Measurements from ENCODE around the gene CPHXL2. TPM values are rescaled to one million over a fixed set of nuclear protein-coding genes. Genes with fewer than 3 reads are reported as not detected.

The CPHXL2 gene
- total and polyA plus RNA-seq, 2 donors: not detected

GRCh38 chr16:75695708-75696107 lies 18.9 kb upstream of the CPHXL2 start:
- WGBS: 92% methylated on average over 6 of the region's 6 CpGs
- no peak overlapping the region for H3K4me3 ChIP-seq (ENCODE audit: low read length in 2 of 2)
- no peak for DNase-seq (ENCODE audit: low read depth in 6 of 9, low spot score in 9 of 9)
- no peak overlapping the region for H3K27ac ChIP-seq (ENCODE audit: low read depth in 1 of 2, low read length in 1 of 2)
- H3K36me3 ChIP-seq (ENCODE audit: control insufficient read depth in 2 of 2, insufficient read depth in 2 of 2, low read length in 1 of 2): no peaks in the 10 kb centered on the region
- no peaks in the 10 kb centered on the region for H3K9me3 ChIP-seq (ENCODE audit: control insufficient read depth in 2 of 2, insufficient read depth in 1 of 2, low read length in 1 of 2)
- no peaks in the 10 kb centered on the region for H3K4me1 ChIP-seq (ENCODE audit: control insufficient read depth in 2 of 2, insufficient read depth in 2 of 2, low read length in 2 of 2)
- no peaks in the 10 kb centered on the region for H3K27me3 ChIP-seq (ENCODE audit: control insufficient read depth in 2 of 2, insufficient read depth in 1 of 2, low read length in 1 of 2)

DNA sequence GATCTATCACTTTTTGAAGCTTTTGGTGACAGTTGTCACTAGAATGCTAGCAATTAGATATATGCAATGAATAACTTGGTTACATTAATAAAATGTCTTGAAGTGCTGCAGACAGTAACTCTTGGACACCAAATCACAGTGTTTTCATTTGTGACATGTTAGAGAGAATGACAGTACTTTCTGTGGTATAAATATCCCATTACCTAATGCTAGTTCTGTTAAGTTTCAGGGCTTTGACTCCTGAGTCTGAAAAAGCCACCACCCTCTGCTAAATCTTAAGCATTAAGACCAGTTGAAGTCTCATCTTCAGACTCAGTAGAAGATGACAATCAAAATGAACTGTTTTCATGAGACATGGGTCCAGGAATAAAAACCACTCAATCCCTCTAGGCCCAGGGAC lies 10.6 kb upstream of the CPHXL2 start:
- H3K36me3 ChIP-seq (ENCODE audit: control insufficient read depth in 2 of 2, insufficient read depth in 2 of 2, low read length in 1 of 2): no peaks in the 10 kb centered on the region
- no peak for DNase-seq (ENCODE audit: low read depth in 6 of 9, low spot score in 9 of 9)
- no peak overlapping the region for H3K4me3 ChIP-seq (ENCODE audit: low read length in 2 of 2)

GRCh38 chr16:75682308-75682707 lies 5.5 kb upstream of the CPHXL2 start:
- Histone ChIP-seq H3K4me1 (ENCODE audit: control insufficient read depth in 2 of 2, insufficient read depth in 2 of 2, low read length in 2 of 2) (no peaks in the 10 kb centered on the region), H3K27me3 (ENCODE audit: control insufficient read depth in 2 of 2, insufficient read depth in 1 of 2, low read length in 1 of 2) (no peaks in the 10 kb centered on the region), H3K36me3 (ENCODE audit: control insufficient read depth in 2 of 2, insufficient read depth in 2 of 2, low read length in 1 of 2) (no peaks in the 10 kb centered on the region), H3K9me3 (ENCODE audit: control insufficient read depth in 2 of 2, insufficient read depth in 1 of 2, low read length in 1 of 2) (no peaks in the 10 kb centered on the region), H3K27ac (ENCODE audit: low read depth in 1 of 2, low read length in 1 of 2) (no peak overlapping the region), H3K4me3 (ENCODE audit: low read length in 2 of 2) (no peak overlapping the region)
- DNase-seq (ENCODE audit: low read depth in 6 of 9, low spot score in 9 of 9): no peak
- WGBS: 94% methylated on average over 14 of the region's 14 CpGs

More for the DNA sequence above, 10.6 kb upstream of the CPHXL2 start:
- Histone ChIP-seq H3K9me3 (ENCODE audit: control insufficient read depth in 2 of 2, insufficient read depth in 1 of 2, low read length in 1 of 2) (no peaks in the 10 kb centered on the region), H3K4me1 (ENCODE audit: control insufficient read depth in 2 of 2, insufficient read depth in 2 of 2, low read length in 2 of 2) (no peaks in the 10 kb centered on the region), H3K27me3 (ENCODE audit: control insufficient read depth in 2 of 2, insufficient read depth in 1 of 2, low read length in 1 of 2) (no peaks in the 10 kb centered on the region), H3K27ac (ENCODE audit: low read depth in 1 of 2, low read length in 1 of 2) (no peak overlapping the region)

DNA sequence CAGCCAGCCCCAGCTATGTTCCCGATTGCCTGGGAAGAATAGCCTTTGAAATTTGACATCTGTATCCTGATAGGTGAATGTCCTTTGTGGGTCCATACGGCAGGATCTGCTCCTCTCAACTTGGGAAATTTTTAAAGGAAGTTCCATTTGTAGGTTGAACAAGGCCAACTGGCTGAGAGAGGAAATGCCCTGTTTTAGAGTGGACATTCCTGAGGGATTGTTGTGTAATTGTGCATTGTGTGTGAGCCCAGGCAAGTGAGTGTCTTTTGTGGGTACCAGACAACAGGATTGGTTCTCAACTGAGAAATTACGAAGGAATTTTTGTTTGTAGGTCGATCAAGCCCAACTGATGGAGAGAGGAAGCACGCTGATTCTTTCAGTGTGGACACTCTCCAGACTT lies 2.6 kb upstream of the CPHXL2 start:
- Histone ChIP-seq H3K27me3 (ENCODE audit: control insufficient read depth in 2 of 2, insufficient read depth in 1 of 2, low read length in 1 of 2) (no peaks in the 10 kb centered on the region), H3K4me3 (ENCODE audit: low read length in 2 of 2) (no peak overlapping the region), H3K4me1 (ENCODE audit: control insufficient read depth in 2 of 2, insufficient read depth in 2 of 2, low read length in 2 of 2) (no peaks in the 10 kb centered on the region), H3K36me3 (ENCODE audit: control insufficient read depth in 2 of 2, insufficient read depth in 2 of 2, low read length in 1 of 2) (no peaks in the 10 kb centered on the region), H3K9me3 (ENCODE audit: control insufficient read depth in 2 of 2, insufficient read depth in 1 of 2, low read length in 1 of 2) (no peaks in the 10 kb centered on the region), H3K27ac (ENCODE audit: low read depth in 1 of 2, low read length in 1 of 2) (no peak overlapping the region)
- DNase-seq (ENCODE audit: low read depth in 6 of 9, low spot score in 9 of 9): no peak
- WGBS: 93% methylated on average over 5 of the region's 5 CpGs

GRCh38 chr16:75667503-75667902 lies 9.3 kb downstream of the CPHXL2 start:
- no peak for DNase-seq (ENCODE audit: low read depth in 6 of 9, low spot score in 9 of 9)

DNA sequence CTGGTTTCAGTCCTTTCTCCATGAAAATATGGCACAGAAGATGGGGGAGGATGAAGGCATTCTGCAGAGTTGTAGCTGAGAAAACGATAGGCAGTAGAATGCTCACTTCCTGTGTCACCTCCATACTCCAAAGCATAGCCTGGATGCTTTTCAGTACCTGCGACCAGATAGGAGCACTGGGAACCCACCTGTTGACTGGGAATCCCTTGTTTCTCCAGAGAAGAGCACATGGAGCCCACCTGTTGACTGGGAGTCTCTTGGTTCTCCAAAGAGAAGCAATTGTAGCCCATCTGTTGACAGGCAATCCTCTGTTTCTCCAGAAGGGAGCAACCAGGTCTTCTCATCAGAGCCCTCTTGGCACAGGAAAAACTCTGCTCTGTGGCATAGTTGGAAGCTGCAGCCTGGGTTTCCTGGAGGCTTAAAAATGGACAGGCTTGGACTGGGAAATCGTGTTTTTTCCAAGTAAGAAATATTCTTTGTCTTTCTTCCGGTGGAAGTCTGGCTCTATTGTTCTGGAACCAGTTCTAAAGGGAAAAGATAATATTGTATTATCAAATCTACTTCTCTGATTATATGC lies 16.0 kb downstream of the CPHXL2 start:
- Histone ChIP-seq H3K27ac (ENCODE audit: low read depth in 1 of 2, low read length in 1 of 2) (no peak overlapping the region), H3K4me3 (ENCODE audit: low read length in 2 of 2) (no peak overlapping the region), H3K27me3 (ENCODE audit: control insufficient read depth in 2 of 2, insufficient read depth in 1 of 2, low read length in 1 of 2) (no peaks in the 10 kb centered on the region), H3K4me1 (ENCODE audit: control insufficient read depth in 2 of 2, insufficient read depth in 2 of 2, low read length in 2 of 2) (no peaks in the 10 kb centered on the region), H3K36me3 (ENCODE audit: control insufficient read depth in 2 of 2, insufficient read depth in 2 of 2, low read length in 1 of 2) (peaks cover 33 to 37% of the 10 kb centered on the region in 2 donors), H3K9me3 (ENCODE audit: control insufficient read depth in 2 of 2, insufficient read depth in 1 of 2, low read length in 1 of 2) (no peaks in the 10 kb centered on the region)
- no peak for DNase-seq (ENCODE audit: low read depth in 6 of 9, low spot score in 9 of 9)
- 97% methylated on average over 4 of the region's 4 CpGs for WGBS

More at GRCh38 chr16:75667503-75667902, 9.3 kb downstream of the CPHXL2 start:
- Histone ChIP-seq H3K4me1 (ENCODE audit: control insufficient read depth in 2 of 2, insufficient read depth in 2 of 2, low read length in 2 of 2) (no peaks in the 10 kb centered on the region), H3K27me3 (ENCODE audit: control insufficient read depth in 2 of 2, insufficient read depth in 1 of 2, low read length in 1 of 2) (no peaks in the 10 kb centered on the region), H3K36me3 (ENCODE audit: control insufficient read depth in 2 of 2, insufficient read depth in 2 of 2, low read length in 1 of 2) (no peaks in the 10 kb centered on the region), H3K4me3 (ENCODE audit: low read length in 2 of 2) (no peak overlapping the region), H3K9me3 (ENCODE audit: control insufficient read depth in 2 of 2, insufficient read depth in 1 of 2, low read length in 1 of 2) (no peaks in the 10 kb centered on the region), H3K27ac (ENCODE audit: low read depth in 1 of 2, low read length in 1 of 2) (no peak overlapping the region)

- Histone ChIP-seq H3K9me3 (ENCODE audit: control insufficient read depth in 2 of 2, insufficient read depth in 1 of 2, low read length in 1 of 2) (no peaks in the 10 kb centered on the region), H3K27ac (ENCODE audit: low read depth in 1 of 2, low read length in 1 of 2) (no peak overlapping the region), H3K4me1 (ENCODE audit: control insufficient read depth in 2 of 2, insufficient read depth in 2 of 2, low read length in 2 of 2) (no peaks in the 10 kb centered on the region), H3K27me3 (ENCODE audit: control insufficient read depth in 2 of 2, insufficient read depth in 1 of 2, low read length in 1 of 2) (no peaks in the 10 kb centered on the region), H3K4me3 (ENCODE audit: low read length in 2 of 2) (no peak overlapping the region), H3K36me3 (ENCODE audit: control insufficient read depth in 2 of 2, insufficient read depth in 2 of 2, low read length in 1 of 2) (peaks cover 38 to 42% of the 10 kb centered on the region in 2 donors)
- DNase-seq (ENCODE audit: low read depth in 6 of 9, low spot score in 9 of 9): no peak
- WGBS: 98% methylated on average over 6 of the region's 6 CpGs
Observed at GRCh38 chr16:75660321-75660720, 16.5 kb downstream of the CPHXL2 start.

DNA sequence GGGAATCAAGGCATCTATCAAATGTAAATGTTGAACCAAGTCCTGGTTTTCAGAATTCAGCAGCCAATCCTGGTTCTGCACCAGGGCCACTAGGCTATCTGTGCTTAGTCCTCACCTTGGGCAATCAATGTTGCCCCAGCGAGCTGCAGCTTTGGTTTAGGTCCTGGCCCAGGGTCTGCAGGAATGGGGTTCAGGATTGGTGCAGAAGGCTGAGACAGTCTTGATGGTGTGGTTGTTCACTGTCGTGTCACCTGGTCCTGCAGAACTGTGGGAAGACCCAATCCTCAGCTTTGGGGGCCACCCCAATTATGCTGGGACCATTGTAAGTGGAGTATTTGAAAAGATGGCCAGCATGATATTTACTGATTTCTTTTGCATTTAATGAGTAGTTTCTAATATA lies 18.6 kb downstream of the CPHXL2 start:
- 97% methylated on average over 2 of the region's 2 CpGs for WGBS
- H3K36me3 ChIP-seq (ENCODE audit: control insufficient read depth in 2 of 2, insufficient read depth in 2 of 2, low read length in 1 of 2): peaks cover 41 to 51% of the 10 kb centered on the region in 2 donors
- no peaks in the 10 kb centered on the region for H3K9me3 ChIP-seq (ENCODE audit: control insufficient read depth in 2 of 2, insufficient read depth in 1 of 2, low read length in 1 of 2)
- no peak overlapping the region for H3K27ac ChIP-seq (ENCODE audit: low read depth in 1 of 2, low read length in 1 of 2)
- no peaks in the 10 kb centered on the region for H3K27me3 ChIP-seq (ENCODE audit: control insufficient read depth in 2 of 2, insufficient read depth in 1 of 2, low read length in 1 of 2)
- no peak overlapping the region for H3K4me3 ChIP-seq (ENCODE audit: low read length in 2 of 2)
- no peak for DNase-seq (ENCODE audit: low read depth in 6 of 9, low spot score in 9 of 9)
- H3K4me1 ChIP-seq (ENCODE audit: control insufficient read depth in 2 of 2, insufficient read depth in 2 of 2, low read length in 2 of 2): peaks cover 0 to 4% of the 10 kb centered on the region in 2 donors

DNA sequence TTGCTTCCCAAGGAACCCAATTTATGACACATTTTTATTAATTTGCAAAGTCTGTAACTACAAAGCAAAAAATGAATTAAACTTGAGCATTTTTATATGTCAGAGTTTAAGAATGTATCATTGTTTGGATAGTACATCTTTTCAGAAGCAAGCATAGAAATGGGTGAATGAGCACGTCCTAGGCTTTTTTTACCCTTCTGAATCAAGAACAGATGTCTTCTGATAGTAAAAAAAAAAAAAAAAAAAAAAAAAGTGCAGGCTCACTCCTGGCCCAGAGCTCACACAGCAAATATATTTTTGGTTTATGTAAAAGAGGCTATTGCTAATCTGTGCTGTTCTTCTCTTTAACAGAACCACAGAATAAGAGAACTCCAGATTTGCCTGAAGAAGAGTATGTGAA lies 22.9 kb downstream of the CPHXL2 start:
- no peak overlapping the region for H3K27ac ChIP-seq (ENCODE audit: low read depth in 1 of 2, low read length in 1 of 2)
- H3K27me3 ChIP-seq (ENCODE audit: control insufficient read depth in 2 of 2, insufficient read depth in 1 of 2, low read length in 1 of 2): no peaks in the 10 kb centered on the region
- H3K9me3 ChIP-seq (ENCODE audit: control insufficient read depth in 2 of 2, insufficient read depth in 1 of 2, low read length in 1 of 2): no peaks in the 10 kb centered on the region
- H3K4me3 ChIP-seq (ENCODE audit: low read length in 2 of 2): no peak overlapping the region
- peaks cover 3 to 17% of the 10 kb centered on the region in 2 donors for H3K4me1 ChIP-seq (ENCODE audit: control insufficient read depth in 2 of 2, insufficient read depth in 2 of 2, low read length in 2 of 2)
- peaks cover 30 to 43% of the 10 kb centered on the region in 2 donors for H3K36me3 ChIP-seq (ENCODE audit: control insufficient read depth in 2 of 2, insufficient read depth in 2 of 2, low read length in 1 of 2)
- DNase-seq (ENCODE audit: low read depth in 6 of 9, low spot score in 9 of 9): no peak
- 88% methylated on average over 1 of the region's 1 CpG for WGBS

Data from thymus (tissue), 11 donors.